ENCODE measurements around the gene PRLHR.

PRLHR gene

DNA sequence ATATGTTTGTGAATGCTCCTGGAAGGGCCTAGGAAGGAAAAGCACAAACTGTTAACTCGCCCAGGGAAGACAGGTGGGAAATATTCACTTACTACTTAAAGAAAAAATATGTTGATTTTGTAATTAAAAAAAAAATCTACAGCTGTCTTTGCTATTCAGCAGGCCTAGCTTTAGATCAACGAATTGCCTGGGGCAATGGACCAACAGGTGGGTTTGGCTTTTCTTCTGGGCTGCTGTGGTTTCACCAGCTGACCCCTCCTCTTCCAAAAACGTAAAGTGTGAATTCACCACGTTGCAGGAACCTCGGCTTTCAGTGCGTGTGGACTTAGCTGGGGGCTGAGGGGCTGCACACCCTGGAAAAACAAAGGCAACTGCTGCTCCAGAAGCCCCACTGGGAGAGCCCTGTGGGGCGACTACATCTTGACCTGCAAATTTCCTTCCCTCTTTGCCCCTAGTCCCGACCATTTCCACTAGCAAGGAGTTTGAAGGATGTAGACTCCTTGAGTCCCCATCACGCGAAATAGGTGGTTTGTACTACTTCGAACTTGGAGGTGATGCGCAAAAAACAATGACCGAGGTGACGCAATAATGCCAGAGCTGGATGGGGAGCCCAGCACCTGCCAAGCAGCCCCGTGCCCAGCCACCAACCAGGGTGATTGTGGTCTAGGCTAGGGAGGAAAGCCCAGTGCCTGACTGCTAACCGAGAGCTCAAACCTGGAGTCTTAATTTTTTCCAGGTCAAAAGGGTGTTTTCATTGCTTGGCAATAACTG, 7.4 kb downstream of the PRLHR start:
- DNase-seq (ENCODE audit: low spot score) = no peak

DNA sequence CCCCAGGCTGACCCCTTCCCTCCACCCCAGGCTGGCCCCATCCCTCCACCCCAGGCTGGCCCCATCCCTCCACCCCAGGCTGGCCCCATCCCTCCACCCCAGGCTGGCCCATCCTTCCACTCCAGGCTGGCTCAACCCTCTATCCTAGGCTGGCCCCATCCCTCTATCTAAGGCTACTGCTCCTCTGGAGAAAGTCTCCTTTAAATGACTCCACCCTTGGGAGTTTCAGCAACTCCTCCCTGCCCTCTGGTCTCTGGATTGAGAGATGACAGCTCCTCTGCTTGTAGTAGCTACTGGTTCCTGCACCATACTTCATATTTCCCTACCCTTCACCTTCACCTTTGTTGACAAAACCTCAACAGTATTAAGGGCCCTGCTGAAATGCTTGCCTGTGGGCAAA, 8.5 kb downstream of the PRLHR start:
- no peak for DNase-seq (ENCODE audit: low spot score)

DNA sequence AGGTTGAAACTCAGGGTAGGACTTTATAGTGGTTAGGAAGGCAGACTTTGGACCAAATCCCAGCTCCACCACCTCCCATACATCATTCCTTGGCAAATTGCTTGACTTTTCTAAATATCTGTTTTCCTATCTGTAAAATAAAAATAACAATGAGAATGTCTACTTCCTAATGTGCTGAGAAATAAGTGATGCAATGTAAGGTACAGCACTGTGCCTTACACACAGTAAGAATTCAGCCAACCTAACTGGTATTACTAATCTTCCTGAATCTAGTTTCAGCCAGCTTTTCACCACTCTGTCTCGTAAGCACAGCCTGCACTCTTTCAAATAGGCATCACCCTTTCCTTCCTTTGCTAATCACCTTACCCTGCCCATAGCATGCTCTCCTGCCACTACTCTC, 9.7 kb downstream of the PRLHR start:
- no peak for DNase-seq (ENCODE audit: low spot score)

DNA sequence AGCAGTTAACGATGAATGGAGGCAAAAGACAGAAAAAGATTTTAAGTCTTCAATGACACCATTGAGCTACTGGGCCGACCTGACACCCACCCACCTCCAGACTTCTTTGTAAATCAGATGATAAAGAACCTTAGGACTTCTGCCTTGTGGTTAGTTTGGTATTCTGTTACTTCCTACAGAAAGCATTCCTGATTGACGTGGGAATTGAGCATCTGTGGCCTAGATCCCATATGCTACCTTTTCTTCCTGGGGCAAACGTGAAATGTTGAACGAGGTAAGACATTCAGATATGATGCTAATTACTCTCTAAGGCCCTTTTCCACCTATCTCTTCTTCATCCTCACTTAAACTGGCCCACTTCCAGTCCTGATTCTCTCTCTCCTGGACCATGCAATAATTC, 10.2 kb downstream of the PRLHR start:
- no peak for DNase-seq (ENCODE audit: low spot score)

GRCh38 chr10:118584181-118584954, 11.1 kb downstream of the PRLHR start:
- no peak for DNase-seq (ENCODE audit: low spot score)

- no peak for DNase-seq (ENCODE audit: low spot score)
Measured at GRCh38 chr10:118583611-118584010, 11.8 kb downstream of the PRLHR start.

DNA sequence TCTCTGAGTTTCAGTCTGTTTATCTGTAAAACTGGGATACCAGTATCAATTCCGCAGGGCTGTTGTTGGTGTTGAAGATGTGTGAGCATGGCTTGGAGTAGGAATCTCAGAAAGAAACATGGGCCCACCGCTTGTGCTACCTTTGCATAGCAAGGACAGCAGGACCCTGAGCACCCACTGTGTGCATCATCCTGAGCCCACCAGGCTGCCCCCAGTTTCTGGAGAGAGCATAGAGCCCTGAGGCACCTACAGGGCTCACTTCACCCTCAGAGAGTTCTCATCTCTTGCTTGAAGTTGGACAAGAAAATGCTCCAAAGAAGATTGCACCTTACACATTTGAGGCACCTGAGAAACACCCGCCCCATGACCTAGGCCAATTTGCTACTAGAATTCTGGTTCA, 12.9 kb downstream of the PRLHR start:
- no peak for DNase-seq (ENCODE audit: low spot score)

DNA sequence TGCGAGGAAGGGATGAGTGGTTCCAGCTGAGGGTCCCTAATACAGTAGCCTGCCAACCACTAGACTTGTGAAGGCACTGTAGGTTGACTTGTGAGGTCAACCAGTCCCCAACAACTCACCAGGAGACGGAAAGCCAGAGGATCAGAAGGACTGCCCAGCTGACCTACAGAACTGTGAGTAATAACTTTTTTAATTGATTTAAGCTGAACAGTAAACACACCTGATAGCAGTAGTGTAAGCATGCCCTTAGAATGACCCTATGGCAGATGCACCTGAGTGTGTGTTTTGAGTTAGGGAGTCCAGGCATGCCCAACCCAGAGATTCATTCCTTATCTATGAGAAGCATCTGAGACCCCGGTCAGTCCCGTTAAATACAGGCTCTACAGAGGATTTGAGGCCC, 14.1 kb downstream of the PRLHR start:
- no peak for DNase-seq (ENCODE audit: low spot score)

DNA sequence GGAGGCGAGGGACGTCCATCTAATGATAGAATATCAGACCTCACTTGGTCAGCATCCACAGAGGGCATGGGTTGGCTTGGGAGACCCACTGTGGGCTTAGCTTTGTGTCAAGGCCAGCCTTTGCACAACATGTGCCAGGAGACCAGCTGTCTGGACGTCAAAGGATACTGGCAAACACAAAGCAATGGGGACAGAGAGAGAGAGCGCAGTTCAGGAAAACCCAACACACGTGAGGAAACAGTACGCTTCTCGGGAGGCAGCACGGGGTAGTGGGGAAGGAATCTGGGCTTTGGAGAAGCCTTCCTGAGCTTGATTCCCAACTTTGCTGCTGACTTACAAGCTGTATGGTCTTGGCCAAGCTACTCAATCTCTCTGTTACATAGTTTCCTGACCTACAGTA, 14.7 kb downstream of the PRLHR start:
- no peak for DNase-seq (ENCODE audit: low spot score)

DNA sequence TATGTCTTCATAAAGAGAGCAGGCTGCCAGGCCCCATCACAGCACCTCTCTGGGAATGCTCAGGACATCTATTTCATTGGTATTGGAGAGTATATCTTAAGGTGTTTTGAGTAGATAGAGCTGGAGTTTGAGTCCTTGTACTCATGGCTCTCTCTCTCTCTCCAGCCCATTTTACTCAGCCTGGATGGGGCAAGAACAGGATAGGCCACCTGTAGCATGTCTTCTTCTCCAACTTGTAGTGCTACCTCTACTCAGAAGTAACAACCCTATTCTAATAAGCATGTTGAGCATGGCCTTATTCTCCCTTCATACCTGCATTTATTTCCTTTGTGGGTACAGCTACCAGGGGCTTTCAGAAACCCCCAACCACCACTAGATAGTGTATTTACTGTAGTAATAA, 21.9 kb downstream of the PRLHR start:
- DNase-seq (ENCODE audit: low spot score) = no peak

DNA sequence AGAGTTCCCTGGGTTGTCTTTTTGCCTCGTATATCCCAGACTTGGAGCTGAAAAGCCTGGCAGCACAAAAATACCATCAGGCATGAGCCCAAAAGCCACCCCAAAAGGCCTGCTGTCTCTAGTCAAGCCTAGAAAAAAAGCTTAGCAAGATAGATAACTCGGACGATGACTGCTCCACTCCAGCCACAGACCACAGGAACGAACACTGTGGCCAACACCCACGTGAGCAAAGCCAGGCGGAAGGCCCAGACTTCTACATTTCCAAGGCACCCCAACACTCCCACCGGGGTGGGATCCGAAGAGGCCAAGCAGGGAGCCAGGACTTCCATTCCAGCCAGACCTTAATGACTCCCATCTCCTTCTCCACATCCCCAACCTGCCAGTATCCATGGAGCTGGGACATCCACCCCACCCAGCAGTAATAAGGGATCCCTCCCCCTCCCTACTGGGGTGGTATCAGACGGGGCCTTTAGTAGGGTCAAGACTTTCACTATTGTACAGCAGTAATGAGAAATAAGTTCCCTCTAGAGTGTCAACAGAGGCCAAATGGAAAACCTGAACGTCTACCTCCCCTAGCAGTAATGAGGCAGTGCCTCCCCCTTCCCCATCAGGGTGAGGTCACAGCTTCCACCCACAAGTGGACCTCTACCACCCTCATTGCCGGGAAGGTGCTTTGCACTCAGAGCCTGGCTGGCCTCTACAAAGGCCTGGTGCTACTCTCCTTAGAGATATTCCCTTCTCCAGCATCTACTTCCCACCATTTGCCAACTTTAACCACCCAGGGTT, 23.0 kb downstream of the PRLHR start:
- no peak for DNase-seq (ENCODE audit: low spot score)

DNA sequence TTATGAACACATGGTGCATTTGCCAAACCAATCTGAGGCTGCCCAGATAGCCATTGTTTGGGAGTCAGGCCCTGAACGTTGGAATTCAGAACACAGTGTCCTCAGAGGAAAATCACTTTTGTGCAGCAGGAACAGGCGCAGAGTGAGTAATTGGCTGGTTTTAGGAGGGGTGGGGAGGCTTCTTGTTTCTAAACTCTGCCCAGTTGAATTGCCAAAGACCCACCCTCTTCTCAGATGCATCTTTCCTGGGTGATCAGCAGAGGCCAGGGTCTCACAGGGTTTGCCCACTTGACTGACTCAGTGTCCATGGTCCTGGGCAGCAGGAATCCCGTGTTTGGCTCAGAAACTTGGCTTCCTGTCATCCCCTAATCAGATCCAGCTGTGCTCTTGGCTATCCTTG, 24.3 kb downstream of the PRLHR start:
- no peak for DNase-seq (ENCODE audit: low spot score)

DNA sequence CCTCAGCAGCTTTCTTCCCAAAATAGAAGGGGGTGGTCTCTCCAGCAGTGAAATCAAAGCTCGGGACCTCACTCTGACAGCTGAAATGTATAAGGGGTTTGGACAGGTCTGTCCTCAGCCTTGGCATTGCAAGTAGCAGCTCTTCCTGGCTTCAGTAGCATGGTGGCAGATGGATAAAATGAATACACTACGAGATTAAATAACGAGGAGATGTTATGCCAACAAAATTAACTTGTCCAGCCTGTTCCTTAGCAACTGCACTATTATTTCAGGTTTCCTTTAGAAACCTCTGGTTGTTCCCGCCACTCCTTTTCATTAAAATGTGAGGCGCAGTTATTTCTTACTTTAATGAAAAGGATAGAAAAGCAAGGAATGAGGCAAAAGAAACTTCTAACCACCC, 24.9 kb downstream of the PRLHR start:
- no peak for DNase-seq (ENCODE audit: low spot score)

- no peak for DNase-seq (ENCODE audit: low spot score)
Measured at GRCh38 chr10:118569882-118570252, 25.6 kb downstream of the PRLHR start.

GRCh38 chr10:118569241-118569881, 26.1 kb downstream of the PRLHR start:
- no peak for DNase-seq (ENCODE audit: low spot score)

DNA sequence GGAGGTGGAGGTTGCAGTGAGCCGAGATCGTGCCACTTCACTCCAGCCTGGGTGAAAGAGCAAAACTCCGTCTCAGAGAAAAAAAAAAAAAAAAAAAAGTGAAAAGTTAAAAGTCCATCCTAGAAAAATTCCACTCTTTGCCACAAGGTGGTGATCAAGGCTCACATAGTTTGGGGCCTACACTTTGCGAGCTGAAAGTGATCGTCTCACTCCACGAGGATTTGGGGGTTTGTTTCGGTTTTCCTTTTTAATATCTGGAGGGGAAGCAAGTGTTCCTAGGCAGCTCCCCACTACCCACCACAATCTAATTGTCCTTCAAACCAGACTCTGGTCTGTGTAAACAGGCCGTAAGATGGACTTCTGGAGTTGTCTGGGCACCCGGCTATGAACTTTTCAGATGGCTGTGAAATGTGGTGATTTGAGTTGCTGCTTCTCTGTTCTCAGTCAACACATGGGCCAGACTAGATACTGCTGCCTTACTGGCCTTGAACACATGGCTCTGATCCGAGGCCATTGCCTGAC, 27.1 kb downstream of the PRLHR start:
- DNase-seq (ENCODE audit: low spot score) = peak; percentile 69

- DNase-seq (ENCODE audit: low spot score) = no peak
Measured at GRCh38 chr10:118567701-118568248, 27.7 kb downstream of the PRLHR start.

- no peak for DNase-seq (ENCODE audit: low spot score)
Measured at GRCh38 chr10:118566911-118567310, 28.5 kb downstream of the PRLHR start.

GRCh38 chr10:118565301-118566075, 30.0 kb downstream of the PRLHR start:
- DNase-seq (ENCODE audit: low spot score) = no peak

DNA sequence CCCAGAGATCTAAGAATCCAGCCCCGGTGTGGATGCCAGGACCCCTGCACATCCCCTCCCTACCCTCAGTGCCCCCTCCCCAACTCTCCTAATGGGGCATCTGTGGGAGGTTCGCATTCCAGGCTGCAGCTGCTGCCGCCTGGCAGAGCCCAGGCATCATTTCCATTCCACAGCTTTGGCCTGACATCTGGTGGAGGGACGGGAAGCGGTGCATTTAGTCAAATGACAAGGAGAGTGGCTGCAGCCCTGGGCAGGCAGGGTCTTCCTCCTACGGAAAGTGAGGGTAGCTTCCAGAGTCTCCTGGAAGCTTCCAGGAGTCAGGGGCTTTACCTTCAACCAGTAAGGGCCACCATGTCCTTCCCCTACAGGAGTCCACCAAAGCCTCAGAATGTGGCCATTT, 30.8 kb downstream of the PRLHR start:
- DNase-seq (ENCODE audit: low spot score) = no peak

- DNase-seq (ENCODE audit: low spot score) = no peak
Measured at GRCh38 chr10:118564114-118564513, 31.3 kb downstream of the PRLHR start.

Measured in hematopoietic multipotent progenitor cell treated with erythropoietin and hydrocortisone succinate and interleukin-3 and kit ligand, for 17 days (in vitro differentiated cells).